Measurements from ENCODE around the gene GOLGA6L10.
"Not testable (repeated sequence)": the region's sequence is repeated elsewhere in the genome, so short reads cannot be mapped to it uniquely, and the experiment has no call there.

DNA sequence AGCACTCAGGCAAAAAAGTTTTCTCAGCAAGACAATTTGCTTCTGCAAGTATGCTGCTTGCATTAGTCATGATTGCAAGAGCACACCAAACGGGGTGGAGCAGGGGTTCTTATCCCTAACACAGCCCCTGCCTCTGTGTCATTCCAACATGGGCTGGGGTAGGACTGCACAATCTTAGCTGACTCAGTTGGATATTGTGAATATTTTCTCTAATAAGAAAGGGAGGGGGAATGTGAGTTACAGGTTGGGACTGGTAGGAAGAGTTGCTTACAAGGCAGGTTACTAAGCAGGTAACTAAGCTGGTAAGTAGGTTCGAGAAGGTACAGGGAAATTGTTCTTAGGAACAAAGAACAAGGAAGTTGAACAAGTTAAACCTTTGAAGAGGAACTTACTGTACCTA, 24.4 kb upstream of the GOLGA6L10 start:
- TF ChIP-seq, protein P1, sequence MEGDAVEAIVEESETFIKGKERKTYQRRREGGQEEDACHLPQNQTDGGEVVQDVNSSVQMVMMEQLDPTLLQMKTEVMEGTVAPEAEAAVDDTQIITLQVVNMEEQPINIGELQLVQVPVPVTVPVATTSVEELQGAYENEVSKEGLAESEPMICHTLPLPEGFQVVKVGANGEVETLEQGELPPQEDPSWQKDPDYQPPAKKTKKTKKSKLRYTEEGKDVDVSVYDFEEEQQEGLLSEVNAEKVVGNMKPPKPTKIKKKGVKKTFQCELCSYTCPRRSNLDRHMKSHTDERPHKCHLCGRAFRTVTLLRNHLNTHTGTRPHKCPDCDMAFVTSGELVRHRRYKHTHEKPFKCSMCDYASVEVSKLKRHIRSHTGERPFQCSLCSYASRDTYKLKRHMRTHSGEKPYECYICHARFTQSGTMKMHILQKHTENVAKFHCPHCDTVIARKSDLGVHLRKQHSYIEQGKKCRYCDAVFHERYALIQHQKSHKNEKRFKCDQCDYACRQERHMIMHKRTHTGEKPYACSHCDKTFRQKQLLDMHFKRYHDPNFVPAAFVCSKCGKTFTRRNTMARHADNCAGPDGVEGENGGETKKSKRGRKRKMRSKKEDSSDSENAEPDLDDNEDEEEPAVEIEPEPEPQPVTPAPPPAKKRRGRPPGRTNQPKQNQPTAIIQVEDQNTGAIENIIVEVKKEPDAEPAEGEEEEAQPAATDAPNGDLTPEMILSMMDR (conservative IDR thresholded peaks at IDR 0.05), result not testable (repeated sequence)
- TF ChIP-seq ZFX (IDR thresholded peaks at IDR 0.05), result not testable (repeated sequence)

Data from C4-2B (cell line).